WTC11 (cell line): ENCODE measurements around the gene GXYLT2. TPM values are rescaled to one million over a fixed set of nuclear protein-coding genes. Genes with fewer than 3 reads are reported as not detected.

ENCODE experiments used
- ATAC-seq: fragments of 200-7000 bp; cut with Tn5 transposase; 2 replicates; pipeline ENCODE4 v1.10.0; 2021; ENCODE audit warnings: mild to moderate bottlenecking, moderate library complexity
- CTCF ChIA-PET: fragments of 300-600 bp; sonication (Branson Sonifier 250); formaldehyde crosslinking; loops from one replicate; lab custom pipeline; 2021; ENCODE audit warnings: antibody characterized with exemption; lab: Charles Lee
- POLR2A ChIA-PET: fragments of 350-600 bp; sonication (Branson Sonifier 250); formaldehyde crosslinking; loops from one replicate; lab custom pipeline; 2021; ENCODE audit warnings: antibody characterized with exemption; lab: Charles Lee
- DNase-seq: peaks from one replicate; pipeline ENCODE4 v3.0.0; 2021; ENCODE audit warnings: low spot score
- H3K27ac Mint-ChIP-seq: 2 replicates; pipeline ENCODE4 v1.8.0; 2021; ENCODE audit warnings: mixed read lengths
- H3K27me3 Mint-ChIP-seq: 2 replicates; pipeline ENCODE4 v1.8.0; 2021; ENCODE audit warnings: low read depth, mild to moderate bottlenecking, moderate library complexity, mixed read lengths
- H3K36me3 Mint-ChIP-seq: 2 replicates; pipeline ENCODE4 v1.8.0; 2021; ENCODE audit warnings: mixed read lengths
- H3K4me1 Mint-ChIP-seq: 2 replicates; pipeline ENCODE4 v1.8.0; 2022; ENCODE audit warnings: mixed read lengths
- H3K4me3 Mint-ChIP-seq: 2 replicates; pipeline ENCODE4 v1.8.0; 2021; ENCODE audit warnings: mild to moderate bottlenecking, moderate library complexity, mixed read lengths
- H3K9me3 Mint-ChIP-seq: 2 replicates; pipeline ENCODE4 v1.8.0; 2021; ENCODE audit warnings: mixed read lengths
- CREB1 ChIP-seq: sonication (generic); formaldehyde crosslinking; IDR thresholded peaks from 2 replicates; pipeline ENCODE4 v1.8.0; 2023; ENCODE audit warnings: mild to moderate bottlenecking, missing genetic modification reagents
- FOXJ3 ChIP-seq: sonication (generic); formaldehyde crosslinking; IDR thresholded peaks from 2 replicates; pipeline ENCODE4 v1.9.0; 2021; ENCODE audit warnings: missing genetic modification reagents, mild to moderate bottlenecking, borderline replicate concordance
- FOXK1 ChIP-seq: sonication (generic); formaldehyde crosslinking; IDR thresholded peaks from 2 replicates; pipeline ENCODE4 v1.8.0; 2022; ENCODE audit warnings: mild to moderate bottlenecking, moderate library complexity, missing genetic modification reagents
- GABPB1 ChIP-seq: sonication (generic); formaldehyde crosslinking; IDR thresholded peaks from 2 replicates; pipeline ENCODE4 v1.8.1; 2023; ENCODE audit warnings: mild to moderate bottlenecking, missing genetic modification reagents
- NR1H2 ChIP-seq: sonication (generic); formaldehyde crosslinking; IDR thresholded peaks from 2 replicates; pipeline ENCODE4 v1.9.0; 2021; ENCODE audit warnings: mild to moderate bottlenecking, moderate library complexity, missing genetic modification reagents
- RORB ChIP-seq: fragments of 250-450 bp; sonication (Bioruptor Pico); IDR thresholded peaks from 2 replicates; pipeline ENCODE4 v1.9.0; 2021; ENCODE audit warnings: mild to moderate bottlenecking
- ZNF232 ChIP-seq: sonication (generic); formaldehyde crosslinking; IDR thresholded peaks from 2 replicates; pipeline ENCODE4 v1.8.0; 2022; ENCODE audit warnings: mild to moderate bottlenecking, missing genetic modification reagents
- total RNA-seq: library from RNA; stranded (reverse); gene quantifications from 3 replicates; pipeline ENCODE4 v1.2.3, GENCODE V29; 2021
- TF ChIP-seq, protein P1 (sequence below): sonication (generic); formaldehyde crosslinking; IDR thresholded peaks from 2 replicates; pipeline ENCODE4 v1.8.0; 2023; ENCODE audit warnings: mild to moderate bottlenecking, missing genetic modification reagents
- TF ChIP-seq, protein P2 (sequence below): sonication (generic); formaldehyde crosslinking; IDR thresholded peaks from 2 replicates; pipeline ENCODE4 v1.8.0; 2022; ENCODE audit warnings: mild to moderate bottlenecking, missing genetic modification reagents
- TF ChIP-seq, protein P3 (sequence below): sonication (generic); formaldehyde crosslinking; IDR thresholded peaks from 2 replicates; pipeline ENCODE4 v1.8.1; 2023; ENCODE audit warnings: mild to moderate bottlenecking, missing genetic modification reagents
- TF ChIP-seq, protein P4 (sequence below): sonication (generic); formaldehyde crosslinking; IDR thresholded peaks from 2 replicates; pipeline ENCODE4 v1.8.1; 2023; ENCODE audit warnings: mild to moderate bottlenecking, missing genetic modification reagents, moderate library complexity
- TF ChIP-seq, protein P5 (sequence below): fragments of 250-450 bp; sonication (Bioruptor Pico); IDR thresholded peaks from 2 replicates; pipeline ENCODE4 v1.9.0; 2021; ENCODE audit warnings: mild to moderate bottlenecking
- TF ChIP-seq, protein P6 (sequence below): sonication (generic); formaldehyde crosslinking; IDR thresholded peaks from 2 replicates; pipeline ENCODE4 v1.8.0; 2022; ENCODE audit warnings: mild to moderate bottlenecking, missing genetic modification reagents
- TF ChIP-seq, protein P7 (sequence below): fragments of 250-450 bp; sonication (Bioruptor Pico); IDR thresholded peaks from 2 replicates; pipeline ENCODE4 v1.9.0; 2021; ENCODE audit warnings: mild to moderate bottlenecking

Gene GXYLT2
- total RNA-seq, 1 experiment from 2014 or later: 6.5 TPM

DNA sequence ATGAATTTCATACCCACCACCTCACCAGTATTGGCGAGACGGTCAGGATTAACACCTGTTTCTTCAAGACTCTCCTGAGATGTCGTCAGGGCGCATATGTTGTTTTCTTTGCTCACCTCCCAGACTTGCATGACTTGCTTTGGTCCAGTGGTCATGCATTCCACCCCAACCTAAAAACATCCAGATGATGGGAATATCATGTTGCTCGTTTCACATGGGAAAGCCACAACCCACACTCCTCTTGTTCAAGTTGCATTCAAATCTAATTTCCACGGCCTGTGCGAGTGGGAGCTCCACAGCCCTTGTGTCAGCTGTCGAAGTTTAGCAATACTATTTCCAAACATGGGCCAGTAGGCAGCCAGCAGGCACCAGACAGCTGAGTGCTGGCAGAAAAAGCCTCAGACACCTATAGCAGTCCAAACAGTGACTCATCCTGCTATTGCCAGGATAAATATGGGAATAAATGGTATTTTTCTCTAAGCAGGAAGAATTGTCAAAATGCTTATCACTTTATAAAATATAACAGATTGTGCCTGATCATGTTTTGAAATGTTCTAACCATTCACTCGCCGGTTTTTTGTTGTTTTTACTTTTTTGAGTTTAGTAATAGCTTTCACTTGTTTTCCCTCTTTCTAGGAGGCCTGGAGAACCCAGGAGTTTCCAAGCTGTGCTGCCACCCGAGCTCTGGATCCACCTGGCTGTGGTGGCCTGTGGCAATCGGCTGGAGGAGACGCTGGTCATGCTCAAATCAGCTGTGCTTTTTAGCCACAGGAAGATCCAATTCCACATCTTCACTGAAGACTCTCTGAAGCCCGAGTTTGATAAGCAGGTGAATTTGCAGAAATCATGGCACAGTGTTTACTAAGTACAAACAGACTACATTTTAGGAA, 20.1 kb downstream of the GXYLT2 start (continued):
- TF ChIP-seq, protein P1, sequence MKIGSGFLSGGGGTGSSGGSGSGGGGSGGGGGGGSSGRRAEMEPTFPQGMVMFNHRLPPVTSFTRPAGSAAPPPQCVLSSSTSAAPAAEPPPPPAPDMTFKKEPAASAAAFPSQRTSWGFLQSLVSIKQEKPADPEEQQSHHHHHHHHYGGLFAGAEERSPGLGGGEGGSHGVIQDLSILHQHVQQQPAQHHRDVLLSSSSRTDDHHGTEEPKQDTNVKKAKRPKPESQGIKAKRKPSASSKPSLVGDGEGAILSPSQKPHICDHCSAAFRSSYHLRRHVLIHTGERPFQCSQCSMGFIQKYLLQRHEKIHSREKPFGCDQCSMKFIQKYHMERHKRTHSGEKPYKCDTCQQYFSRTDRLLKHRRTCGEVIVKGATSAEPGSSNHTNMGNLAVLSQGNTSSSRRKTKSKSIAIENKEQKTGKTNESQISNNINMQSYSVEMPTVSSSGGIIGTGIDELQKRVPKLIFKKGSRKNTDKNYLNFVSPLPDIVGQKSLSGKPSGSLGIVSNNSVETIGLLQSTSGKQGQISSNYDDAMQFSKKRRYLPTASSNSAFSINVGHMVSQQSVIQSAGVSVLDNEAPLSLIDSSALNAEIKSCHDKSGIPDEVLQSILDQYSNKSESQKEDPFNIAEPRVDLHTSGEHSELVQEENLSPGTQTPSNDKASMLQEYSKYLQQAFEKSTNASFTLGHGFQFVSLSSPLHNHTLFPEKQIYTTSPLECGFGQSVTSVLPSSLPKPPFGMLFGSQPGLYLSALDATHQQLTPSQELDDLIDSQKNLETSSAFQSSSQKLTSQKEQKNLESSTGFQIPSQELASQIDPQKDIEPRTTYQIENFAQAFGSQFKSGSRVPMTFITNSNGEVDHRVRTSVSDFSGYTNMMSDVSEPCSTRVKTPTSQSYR (CRISPR knock-in tag): no peak
- TF ChIP-seq CREB1 (CRISPR knock-in tag): no peak
- TF ChIP-seq GABPB1 (CRISPR knock-in tag): no peak
- TF ChIP-seq NR1H2 (CRISPR knock-in tag): no peak
- no peak for TF ChIP-seq FOXK1 (CRISPR knock-in tag)
- TF ChIP-seq, protein P2, sequence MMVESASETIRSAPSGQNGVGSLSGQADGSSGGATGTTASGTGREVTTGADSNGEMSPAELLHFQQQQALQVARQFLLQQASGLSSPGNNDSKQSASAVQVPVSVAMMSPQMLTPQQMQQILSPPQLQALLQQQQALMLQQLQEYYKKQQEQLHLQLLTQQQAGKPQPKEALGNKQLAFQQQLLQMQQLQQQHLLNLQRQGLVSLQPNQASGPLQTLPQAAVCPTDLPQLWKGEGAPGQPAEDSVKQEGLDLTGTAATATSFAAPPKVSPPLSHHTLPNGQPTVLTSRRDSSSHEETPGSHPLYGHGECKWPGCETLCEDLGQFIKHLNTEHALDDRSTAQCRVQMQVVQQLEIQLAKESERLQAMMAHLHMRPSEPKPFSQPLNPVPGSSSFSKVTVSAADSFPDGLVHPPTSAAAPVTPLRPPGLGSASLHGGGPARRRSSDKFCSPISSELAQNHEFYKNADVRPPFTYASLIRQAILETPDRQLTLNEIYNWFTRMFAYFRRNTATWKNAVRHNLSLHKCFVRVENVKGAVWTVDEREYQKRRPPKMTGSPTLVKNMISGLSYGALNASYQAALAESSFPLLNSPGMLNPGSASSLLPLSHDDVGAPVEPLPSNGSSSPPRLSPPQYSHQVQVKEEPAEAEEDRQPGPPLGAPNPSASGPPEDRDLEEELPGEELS (CRISPR knock-in tag): no peak
- no peak for TF ChIP-seq FOXJ3
- TF ChIP-seq RORB (CRISPR knock-in tag): no peak
- TF ChIP-seq, protein P3, sequence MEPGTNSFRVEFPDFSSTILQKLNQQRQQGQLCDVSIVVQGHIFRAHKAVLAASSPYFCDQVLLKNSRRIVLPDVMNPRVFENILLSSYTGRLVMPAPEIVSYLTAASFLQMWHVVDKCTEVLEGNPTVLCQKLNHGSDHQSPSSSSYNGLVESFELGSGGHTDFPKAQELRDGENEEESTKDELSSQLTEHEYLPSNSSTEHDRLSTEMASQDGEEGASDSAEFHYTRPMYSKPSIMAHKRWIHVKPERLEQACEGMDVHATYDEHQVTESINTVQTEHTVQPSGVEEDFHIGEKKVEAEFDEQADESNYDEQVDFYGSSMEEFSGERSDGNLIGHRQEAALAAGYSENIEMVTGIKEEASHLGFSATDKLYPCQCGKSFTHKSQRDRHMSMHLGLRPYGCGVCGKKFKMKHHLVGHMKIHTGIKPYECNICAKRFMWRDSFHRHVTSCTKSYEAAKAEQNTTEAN: no peak

DNA sequence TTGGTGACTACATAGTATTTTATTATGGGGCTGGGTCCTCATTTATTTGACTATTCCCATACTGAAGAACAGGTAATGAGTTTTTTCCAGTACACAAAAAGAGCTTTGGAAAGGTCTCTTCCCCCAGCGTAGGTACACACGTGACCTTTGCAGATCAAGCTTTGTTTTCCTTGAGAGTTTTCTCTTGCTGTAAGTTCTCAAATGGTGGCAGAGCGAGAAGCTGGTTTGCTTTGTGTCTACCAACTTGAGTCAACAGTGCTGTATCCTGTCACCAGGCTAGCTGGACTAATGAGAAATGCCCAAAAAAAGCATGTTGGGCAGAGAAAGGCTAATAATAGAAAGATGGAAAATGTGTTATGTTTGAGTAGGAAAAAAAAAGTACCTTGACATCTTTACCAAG, 21.7 kb downstream of the GXYLT2 start:
- Mint-ChIP-seq H3K36me3 (no peaks in the 10 kb centered on the region), H3K4me3 (no peak overlapping the region), H3K27ac (no peak overlapping the region), H3K9me3 (no peaks in the 10 kb centered on the region), H3K27me3 (no peaks in the 10 kb centered on the region)
- no peak for DNase-seq
- TF ChIP-seq, protein P4, sequence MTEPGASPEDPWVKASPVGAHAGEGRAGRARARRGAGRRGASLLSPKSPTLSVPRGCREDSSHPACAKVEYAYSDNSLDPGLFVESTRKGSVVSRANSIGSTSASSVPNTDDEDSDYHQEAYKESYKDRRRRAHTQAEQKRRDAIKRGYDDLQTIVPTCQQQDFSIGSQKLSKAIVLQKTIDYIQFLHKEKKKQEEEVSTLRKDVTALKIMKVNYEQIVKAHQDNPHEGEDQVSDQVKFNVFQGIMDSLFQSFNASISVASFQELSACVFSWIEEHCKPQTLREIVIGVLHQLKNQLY (CRISPR knock-in tag): no peak
- TF ChIP-seq ZNF232 (CRISPR knock-in tag): no peak
- TF ChIP-seq, protein P5, sequence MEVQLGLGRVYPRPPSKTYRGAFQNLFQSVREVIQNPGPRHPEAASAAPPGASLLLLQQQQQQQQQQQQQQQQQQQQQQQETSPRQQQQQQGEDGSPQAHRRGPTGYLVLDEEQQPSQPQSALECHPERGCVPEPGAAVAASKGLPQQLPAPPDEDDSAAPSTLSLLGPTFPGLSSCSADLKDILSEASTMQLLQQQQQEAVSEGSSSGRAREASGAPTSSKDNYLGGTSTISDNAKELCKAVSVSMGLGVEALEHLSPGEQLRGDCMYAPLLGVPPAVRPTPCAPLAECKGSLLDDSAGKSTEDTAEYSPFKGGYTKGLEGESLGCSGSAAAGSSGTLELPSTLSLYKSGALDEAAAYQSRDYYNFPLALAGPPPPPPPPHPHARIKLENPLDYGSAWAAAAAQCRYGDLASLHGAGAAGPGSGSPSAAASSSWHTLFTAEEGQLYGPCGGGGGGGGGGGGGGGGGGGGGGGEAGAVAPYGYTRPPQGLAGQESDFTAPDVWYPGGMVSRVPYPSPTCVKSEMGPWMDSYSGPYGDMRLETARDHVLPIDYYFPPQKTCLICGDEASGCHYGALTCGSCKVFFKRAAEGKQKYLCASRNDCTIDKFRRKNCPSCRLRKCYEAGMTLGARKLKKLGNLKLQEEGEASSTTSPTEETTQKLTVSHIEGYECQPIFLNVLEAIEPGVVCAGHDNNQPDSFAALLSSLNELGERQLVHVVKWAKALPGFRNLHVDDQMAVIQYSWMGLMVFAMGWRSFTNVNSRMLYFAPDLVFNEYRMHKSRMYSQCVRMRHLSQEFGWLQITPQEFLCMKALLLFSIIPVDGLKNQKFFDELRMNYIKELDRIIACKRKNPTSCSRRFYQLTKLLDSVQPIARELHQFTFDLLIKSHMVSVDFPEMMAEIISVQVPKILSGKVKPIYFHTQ (CRISPR knock-in tag): no peak
- TF ChIP-seq, protein P6, sequence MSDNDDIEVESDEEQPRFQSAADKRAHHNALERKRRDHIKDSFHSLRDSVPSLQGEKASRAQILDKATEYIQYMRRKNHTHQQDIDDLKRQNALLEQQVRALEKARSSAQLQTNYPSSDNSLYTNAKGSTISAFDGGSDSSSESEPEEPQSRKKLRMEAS: no peak
- TF ChIP-seq, protein P7, sequence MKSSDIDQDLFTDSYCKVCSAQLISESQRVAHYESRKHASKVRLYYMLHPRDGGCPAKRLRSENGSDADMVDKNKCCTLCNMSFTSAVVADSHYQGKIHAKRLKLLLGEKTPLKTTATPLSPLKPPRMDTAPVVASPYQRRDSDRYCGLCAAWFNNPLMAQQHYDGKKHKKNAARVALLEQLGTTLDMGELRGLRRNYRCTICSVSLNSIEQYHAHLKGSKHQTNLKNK (CRISPR knock-in tag): no peak
- TF ChIP-seq, all 79 proteins: peak for 0
- CTCF ChIA-PET: no interaction called here
- no peak for ATAC-seq
- H3K4me1 Mint-ChIP-seq: no peaks in the 10 kb centered on the region
- POLR2A ChIA-PET: no interaction called here
